HEK293 (cell line): ENCODE measurements around the gene MUC22.

Experiments used
- CTCF ChIA-PET: fragments of 350-600 bp; formaldehyde crosslinking; extraction: SDS; loops from one replicate; lab custom pipeline; 2021; ENCODE audit warnings: antibody characterized with exemption; lab: Yijun Ruan, JAX
- POLR2A ChIA-PET: fragments of 300-600 bp; formaldehyde crosslinking; extraction: SDS; loops from one replicate; lab custom pipeline; 2020; ENCODE audit warnings: antibody characterized with exemption, inconsistent platforms; lab: Yijun Ruan, JAX
- H3K27ac ChIP-seq: fragments of 200-500 bp; sonication (Bioruptor generic); 2 replicates; pipeline ENCODE4 v1.5.1; 2014; ENCODE audit warnings: low read depth, low read length, control low read depth, inconsistent platforms; ENCODE audit errors: extremely low read depth
- H3K36me3 ChIP-seq, 2 experiments: fragments of 200-500 bp in 1 of 2; sonication (Bioruptor generic) in 1 of 2; 1 replicate in 1 of 2; 2 replicates in 1 of 2; pipeline ENCODE4 v1.5.1; 2014 to 2017; ENCODE audit warnings: inconsistent platforms in 2 of 2, low read length in 2 of 2; ENCODE audit not compliant: control insufficient read depth in 2 of 2, insufficient read depth in 1 of 2
- H3K4me1 ChIP-seq: fragments of 200-500 bp; sonication (Bioruptor generic); 2 replicates; pipeline ENCODE4 v1.5.1; 2014; ENCODE audit warnings: mild to moderate bottlenecking, low read length, inconsistent platforms; ENCODE audit not compliant: control insufficient read depth, insufficient read depth
- H3K4me3 ChIP-seq: 2 replicates; pipeline ENCODE4 v1.5.1; 2011; ENCODE audit warnings: low read depth, mild to moderate bottlenecking, control low read depth, low read length, moderate library complexity
- H3K9me3 ChIP-seq: fragments of 200-500 bp; sonication (Bioruptor generic); 2 replicates; pipeline ENCODE4 v1.5.1; 2014; ENCODE audit warnings: low read depth, low read length, inconsistent platforms; ENCODE audit not compliant: control insufficient read depth, insufficient read depth
- BCL11A ChIP-seq: fragments of 450-650 bp; formaldehyde crosslinking; IDR thresholded peaks from 2 replicates; pipeline ENCODE4 v1.5.1; 2016; ENCODE audit warnings: low read depth, missing biosample characterization, missing genetic modification characterization
- GFI1B ChIP-seq: fragments of 450-650 bp; formaldehyde crosslinking; IDR thresholded peaks from 2 replicates; pipeline ENCODE4 v1.5.1; 2016; ENCODE audit warnings: missing biosample characterization, missing genetic modification characterization
- KLF7 ChIP-seq: fragments of 450-650 bp; formaldehyde crosslinking; IDR thresholded peaks from 2 replicates; pipeline ENCODE4 v1.5.1; 2016; ENCODE audit warnings: missing biosample characterization, missing genetic modification characterization, borderline replicate concordance
- OVOL3 ChIP-seq: fragments of 450-650 bp; formaldehyde crosslinking; IDR thresholded peaks from 2 replicates; pipeline ENCODE4 v1.5.1; 2016; ENCODE audit warnings: missing biosample characterization, missing genetic modification characterization
- PRDM10 ChIP-seq: fragments of 450-650 bp; formaldehyde crosslinking; IDR thresholded peaks from 2 replicates; pipeline ENCODE4 v1.5.1; 2016; ENCODE audit warnings: missing biosample characterization, missing genetic modification characterization
- PRDM6 ChIP-seq: fragments of 450-650 bp; formaldehyde crosslinking; IDR thresholded peaks from 2 replicates; pipeline ENCODE4 v1.5.1; 2017; ENCODE audit warnings: missing biosample characterization, missing genetic modification characterization
- SP2 ChIP-seq: fragments of 450-650 bp; formaldehyde crosslinking; IDR thresholded peaks from 2 replicates; pipeline ENCODE4 v1.5.1; 2016; ENCODE audit warnings: missing biosample characterization, missing genetic modification characterization
- ZBTB21 ChIP-seq: fragments of 450-650 bp; formaldehyde crosslinking; IDR thresholded peaks from 2 replicates; pipeline ENCODE4 v1.5.1; 2017; ENCODE audit warnings: missing biosample characterization, missing genetic modification characterization
- ZBTB48 ChIP-seq: fragments of 450-650 bp; formaldehyde crosslinking; IDR thresholded peaks from 2 replicates; pipeline ENCODE4 v1.5.1; 2016; ENCODE audit warnings: missing biosample characterization, missing genetic modification characterization
- ZNF146 ChIP-seq: fragments of 450-650 bp; formaldehyde crosslinking; IDR thresholded peaks from 2 replicates; pipeline ENCODE4 v1.5.1; 2016; ENCODE audit warnings: missing biosample characterization, missing genetic modification characterization
- ZNF16 ChIP-seq: fragments of 450-650 bp; formaldehyde crosslinking; IDR thresholded peaks from 2 replicates; pipeline ENCODE4 v1.5.1; 2016; ENCODE audit warnings: low read depth, missing biosample characterization, missing genetic modification characterization
- ZNF202 ChIP-seq: fragments of 450-650 bp; formaldehyde crosslinking; IDR thresholded peaks from 2 replicates; pipeline ENCODE4 v1.5.1; 2016; ENCODE audit warnings: missing biosample characterization, missing genetic modification characterization, borderline replicate concordance
- ZNF302 ChIP-seq: fragments of 450-650 bp; formaldehyde crosslinking; IDR thresholded peaks from 2 replicates; pipeline ENCODE4 v1.5.1; 2016; ENCODE audit warnings: missing biosample characterization, missing genetic modification characterization, low read depth
- ZNF366 ChIP-seq: fragments of 450-650 bp; formaldehyde crosslinking; conservative IDR thresholded peaks from 2 replicates; pipeline ENCODE4 v1.5.1; 2016; ENCODE audit warnings: missing biosample characterization, missing genetic modification characterization
- ZNF426 ChIP-seq: fragments of 450-650 bp; formaldehyde crosslinking; IDR thresholded peaks from 2 replicates; pipeline ENCODE4 v1.5.1; 2017; ENCODE audit warnings: missing biosample characterization, missing genetic modification characterization, mild to moderate bottlenecking, inconsistent platforms, moderate library complexity
- ZNF48 ChIP-seq: fragments of 450-650 bp; formaldehyde crosslinking; IDR thresholded peaks from 2 replicates; pipeline ENCODE4 v1.5.1; 2016; ENCODE audit warnings: missing biosample characterization, missing genetic modification characterization
- ZNF510 ChIP-seq: fragments of 450-650 bp; formaldehyde crosslinking; IDR thresholded peaks from 2 replicates; pipeline ENCODE4 v1.5.1; 2018; ENCODE audit warnings: mild to moderate bottlenecking, missing genetic modification characterization, missing biosample characterization; ENCODE audit not compliant: insufficient replicate concordance
- ZNF513 ChIP-seq: fragments of 450-650 bp; IDR thresholded peaks from 2 replicates; pipeline ENCODE4 v1.5.1; 2018; ENCODE audit warnings: missing biosample characterization, missing genetic modification characterization
- ZNF544 ChIP-seq: fragments of 450-650 bp; formaldehyde crosslinking; IDR thresholded peaks from 2 replicates; pipeline ENCODE4 v1.5.0; 2017; ENCODE audit warnings: missing biosample characterization, missing genetic modification characterization
- ZNF580 ChIP-seq: fragments of 450-650 bp; formaldehyde crosslinking; IDR thresholded peaks from 2 replicates; pipeline ENCODE4 v1.5.1; 2016; ENCODE audit warnings: missing biosample characterization, missing genetic modification characterization
- ZNF600 ChIP-seq: fragments of 450-650 bp; formaldehyde crosslinking; IDR thresholded peaks from 2 replicates; pipeline ENCODE4 v1.5.1; 2016; ENCODE audit warnings: missing biosample characterization, missing genetic modification characterization
- ZNF76 ChIP-seq: fragments of 450-650 bp; formaldehyde crosslinking; IDR thresholded peaks from 2 replicates; pipeline ENCODE4; 2016; ENCODE audit warnings: low read depth, missing biosample characterization, missing genetic modification characterization, borderline replicate concordance
- ZNF792 ChIP-seq: fragments of 450-650 bp; formaldehyde crosslinking; IDR thresholded peaks from 2 replicates; pipeline ENCODE4 v1.5.1; 2016; ENCODE audit warnings: missing biosample characterization, missing genetic modification characterization
- ZNF837 ChIP-seq: fragments of 450-650 bp; formaldehyde crosslinking; IDR thresholded peaks from 2 replicates; pipeline ENCODE4 v1.5.1; 2016; ENCODE audit warnings: missing biosample characterization, missing genetic modification characterization
- ZSCAN30 ChIP-seq: fragments of 450-650 bp; IDR thresholded peaks from 2 replicates; pipeline ENCODE4 v1.5.1; 2018; ENCODE audit warnings: missing biosample characterization, mild to moderate bottlenecking, missing genetic modification characterization, moderate library complexity

Gene MUC22

GRCh38 chr6:31035862-31036497, 25.7 kb downstream of the MUC22 start:
- POLR2A ChIA-PET = no interaction called here
- CTCF ChIA-PET = interaction anchor here (0.9 to 1.9 kb wide), 4 partner anchors 34 to 93 kb away, joined by 3 to 6 read pairs (median 4); no protein-coding TSS in a partner anchor
- H3K36me3 ChIP-seq = no peaks in the 10 kb centered on the region
- no peak overlapping the region for H3K4me3 ChIP-seq
- H3K4me1 ChIP-seq = no peaks in the 10 kb centered on the region
- no peak for TF ChIP-seq ZBTB21 (tag by site-specific recombination)
- no peak for TF ChIP-seq ZNF366 (tag by site-specific recombination)
- no peak for TF ChIP-seq OVOL3 (tag by site-specific recombination)
- no peak for TF ChIP-seq PRDM10
- no peak for TF ChIP-seq BCL11A (tag by site-specific recombination)
- TF ChIP-seq ZNF600 (tag by site-specific recombination) = no peak
- TF ChIP-seq ZBTB48 (tag by site-specific recombination) = no peak
- TF ChIP-seq ZNF48 = no peak
- TF ChIP-seq ZNF202 (tag by site-specific recombination) = no peak
- no peak for TF ChIP-seq ZNF513 (tag by site-specific recombination)
- TF ChIP-seq ZSCAN30 (tag by site-specific recombination) = no peak
- no peak for TF ChIP-seq PRDM6 (tag by site-specific recombination)
- no peaks in the 10 kb centered on the region for H3K9me3 ChIP-seq
- no peak overlapping the region for H3K27ac ChIP-seq

- TF ChIP-seq ZNF426 (tag by site-specific recombination) (no peak), ZNF544 (tag by site-specific recombination) (no peak), ZNF792 (no peak), ZNF302 (no peak), ZNF16 (tag by site-specific recombination) (no peak), GFI1B (no peak), ZNF510 (tag by site-specific recombination) (no peak), ZNF837 (no peak), ZNF76 (no peak), ZNF146 (tag by site-specific recombination) (no peak), ZNF580 (no peak), KLF7 (tag by site-specific recombination) (no peak), SP2 (no peak)
- Histone ChIP-seq H3K4me1 (no peaks in the 10 kb centered on the region), H3K9me3 (no peaks in the 10 kb centered on the region), H3K27ac (no peak overlapping the region), H3K36me3 (no peaks in the 10 kb centered on the region), H3K4me3 (no peak overlapping the region)
- ChIA-PET CTCF (interaction anchor here (1.1 to 1.9 kb wide), 3 partner anchors 30 to 42 kb away, joined by 3 to 4 read pairs (median 4); no protein-coding TSS in a partner anchor), POLR2A (no interaction called here)
Observed at GRCh38 chr6:31037169-31037568, 26.9 kb downstream of the MUC22 start.
